Vagina (tissue), 2 donors: ENCODE results near the gene ADAM17. TPM values are rescaled to one million over a fixed set of nuclear protein-coding genes. Genes with fewer than 3 reads are reported as not detected.
A peak's percentile ranks its signal among the peaks of the same experiment; 100 is the strongest.
"Not testable (repeated sequence)": the region's sequence is repeated elsewhere in the genome, so short reads cannot be mapped to it uniquely, and the experiment has no call there.

Experiments used
- DNase-seq, 2 donors: peaks; one replicate each; pipeline ENCODE4 v3.0.0-alpha.2; 2017; ENCODE audit errors: extremely low spot score in 2 of 2
- H3K27ac ChIP-seq: fragments of 200-600 bp; sonication (generic); one replicate; pipeline ENCODE4 v1.5.1; 2019
- H3K27me3 ChIP-seq: fragments of 200-600 bp; sonication (generic); one replicate; pipeline ENCODE4 v1.5.1; 2019
- H3K36me3 ChIP-seq, 2 donors: fragments of 200-600 bp; sonication (generic); one replicate each; pipeline ENCODE4 v1.5.1; 2017 to 2019
- H3K4me1 ChIP-seq: fragments of 200-600 bp; sonication (generic); one replicate; pipeline ENCODE4 v1.5.1; 2019
- H3K4me3 ChIP-seq, 2 donors: fragments of 200-600 bp; sonication (generic); 1 replicate in 1 of 2; 2 replicates in 1 of 2; pipeline ENCODE4 v1.5.1; 2016 to 2019
- H3K9me3 ChIP-seq: fragments of 200-600 bp; sonication (generic); one replicate; pipeline ENCODE4 v1.5.1; 2019
- POLR2A ChIP-seq, 2 donors: fragments of 450-650 bp; IDR thresholded peaks; one replicate each; pipeline ENCODE4 v1.6.1; 2017; ENCODE audit warnings: antibody characterized with exemption in 2 of 2, mild to moderate bottlenecking in 2 of 2, moderate library complexity in 2 of 2
- POLR2AphosphoS5 ChIP-seq, 2 donors: sonication (generic); formaldehyde crosslinking; IDR thresholded peaks; one replicate each; pipeline ENCODE4 v1.9.0; 2017; ENCODE audit warnings: antibody characterized with exemption in 2 of 2, mild to moderate bottlenecking in 2 of 2, low read depth in 1 of 2; ENCODE audit not compliant: insufficient read depth in 1 of 2
- intact Hi-C: fragments of 100-400 bp; cut with DNase I; formaldehyde crosslinking; loops from one replicate; pipeline ENCODE4 v1.15.1; 2023
- total RNA-seq: library from RNA; depleted of rRNA; stranded (reverse); fragments of >200 nt; gene quantifications from one replicate; pipeline ENCODE4 v1.2.3, GENCODE V29; 2016
- TF ChIP-seq, protein P1 (sequence below), 3 experiments: fragments of 450-650 bp in 2 of 3; fragments of 200-600 bp in 1 of 3; sonication (generic) in 1 of 3; IDR thresholded peaks; one replicate each; pipeline ENCODE4 v1.5.1; 2017 to 2019; ENCODE audit warnings: antibody characterized with exemption in 3 of 3, mild to moderate bottlenecking in 2 of 3, moderate library complexity in 2 of 3

The ADAM17 gene
- total RNA-seq, 1 donor from 2014 or later, result 33.4 TPM

DNA sequence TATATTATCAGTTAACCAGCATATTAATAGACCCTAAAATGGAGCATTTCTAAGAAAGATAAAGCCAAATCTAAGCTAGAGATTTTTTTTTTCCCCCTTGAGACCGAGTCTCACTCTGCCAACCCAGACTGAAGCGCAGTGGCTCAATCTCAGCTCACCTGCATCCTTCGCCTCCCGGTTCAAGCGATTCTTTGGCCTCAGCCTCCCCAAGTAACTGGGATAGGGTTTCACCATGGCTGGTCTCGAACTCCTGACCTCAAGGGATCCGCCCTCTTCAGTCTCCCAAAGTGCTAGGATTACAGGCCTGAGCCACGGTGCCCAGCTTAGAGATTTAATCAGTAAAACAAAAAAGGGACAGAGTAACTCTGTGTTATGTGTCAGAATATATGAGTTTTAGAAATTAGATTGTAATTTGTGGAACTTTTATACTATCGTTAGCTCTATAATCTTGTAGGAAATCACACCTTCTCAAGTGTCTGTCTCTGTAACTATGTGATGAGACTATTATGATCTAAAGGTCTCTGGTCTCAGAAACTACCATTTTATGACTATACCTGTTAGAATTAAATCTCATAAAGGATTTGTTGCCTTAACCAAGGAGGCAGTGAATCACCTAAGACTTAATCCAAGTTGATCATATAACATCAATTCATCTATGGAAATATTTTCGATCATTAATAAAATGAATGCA, 41.1 kb upstream of the ADAM17 start:
- Histone ChIP-seq H3K36me3 (peaks cover 0 to 32% of the 10 kb centered on the region in 2 donors), H3K27me3 (no peaks in the 10 kb centered on the region), H3K9me3 (peaks cover 7% of the 10 kb centered on the region), H3K4me3 (no peak overlapping the region), H3K27ac (no peak overlapping the region), H3K4me1 (peaks cover 46% of the 10 kb centered on the region)
- intact Hi-C loops, result no loop called here
- TF ChIP-seq, protein P1, sequence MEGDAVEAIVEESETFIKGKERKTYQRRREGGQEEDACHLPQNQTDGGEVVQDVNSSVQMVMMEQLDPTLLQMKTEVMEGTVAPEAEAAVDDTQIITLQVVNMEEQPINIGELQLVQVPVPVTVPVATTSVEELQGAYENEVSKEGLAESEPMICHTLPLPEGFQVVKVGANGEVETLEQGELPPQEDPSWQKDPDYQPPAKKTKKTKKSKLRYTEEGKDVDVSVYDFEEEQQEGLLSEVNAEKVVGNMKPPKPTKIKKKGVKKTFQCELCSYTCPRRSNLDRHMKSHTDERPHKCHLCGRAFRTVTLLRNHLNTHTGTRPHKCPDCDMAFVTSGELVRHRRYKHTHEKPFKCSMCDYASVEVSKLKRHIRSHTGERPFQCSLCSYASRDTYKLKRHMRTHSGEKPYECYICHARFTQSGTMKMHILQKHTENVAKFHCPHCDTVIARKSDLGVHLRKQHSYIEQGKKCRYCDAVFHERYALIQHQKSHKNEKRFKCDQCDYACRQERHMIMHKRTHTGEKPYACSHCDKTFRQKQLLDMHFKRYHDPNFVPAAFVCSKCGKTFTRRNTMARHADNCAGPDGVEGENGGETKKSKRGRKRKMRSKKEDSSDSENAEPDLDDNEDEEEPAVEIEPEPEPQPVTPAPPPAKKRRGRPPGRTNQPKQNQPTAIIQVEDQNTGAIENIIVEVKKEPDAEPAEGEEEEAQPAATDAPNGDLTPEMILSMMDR (IDR thresholded peaks at IDR 0.05), result no peak
- no peak for TF ChIP-seq POLR2AphosphoS5 (IDR thresholded peaks at IDR 0.05; ENCODE audit: insufficient read depth in 1 of 2, low read depth in 1 of 2)
- no peak for TF ChIP-seq POLR2A (IDR thresholded peaks at IDR 0.05)
- DNase-seq, result no peak

DNA sequence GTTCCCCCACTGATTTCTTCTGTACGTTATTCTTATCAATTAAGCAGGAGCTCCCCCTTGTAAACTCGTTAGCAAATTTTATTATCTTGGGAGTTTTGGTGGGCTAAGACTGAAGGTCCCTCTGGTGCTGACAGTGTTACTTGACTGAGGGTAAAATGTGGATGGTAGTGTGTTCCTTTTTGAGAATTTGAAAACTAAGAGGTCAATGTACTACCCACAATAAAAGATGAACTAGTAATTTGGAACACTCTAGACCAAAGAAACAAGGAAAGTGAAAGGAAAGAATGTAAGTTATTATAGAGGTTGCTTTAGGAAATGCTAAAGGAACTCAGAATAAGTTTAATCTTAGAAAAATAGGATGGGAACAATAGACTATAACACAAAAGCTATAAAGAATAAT, 40.1 kb upstream of the ADAM17 start:
- DNase-seq, result no peak
- no peak overlapping the region for H3K27ac ChIP-seq
- no peaks in the 10 kb centered on the region for H3K27me3 ChIP-seq
- intact Hi-C loops, result no loop called here
- peaks cover 46% of the 10 kb centered on the region for H3K4me1 ChIP-seq
- peaks cover 7% of the 10 kb centered on the region for H3K9me3 ChIP-seq
- H3K4me3 ChIP-seq, result no peak overlapping the region
- H3K36me3 ChIP-seq, result peaks cover 0 to 23% of the 10 kb centered on the region in 2 donors
- TF ChIP-seq, protein P1 (IDR thresholded peaks at IDR 0.05), result no peak
- TF ChIP-seq POLR2A (IDR thresholded peaks at IDR 0.05), result no peak
- TF ChIP-seq POLR2AphosphoS5 (IDR thresholded peaks at IDR 0.05; ENCODE audit: insufficient read depth in 1 of 2, low read depth in 1 of 2), result no peak

DNA sequence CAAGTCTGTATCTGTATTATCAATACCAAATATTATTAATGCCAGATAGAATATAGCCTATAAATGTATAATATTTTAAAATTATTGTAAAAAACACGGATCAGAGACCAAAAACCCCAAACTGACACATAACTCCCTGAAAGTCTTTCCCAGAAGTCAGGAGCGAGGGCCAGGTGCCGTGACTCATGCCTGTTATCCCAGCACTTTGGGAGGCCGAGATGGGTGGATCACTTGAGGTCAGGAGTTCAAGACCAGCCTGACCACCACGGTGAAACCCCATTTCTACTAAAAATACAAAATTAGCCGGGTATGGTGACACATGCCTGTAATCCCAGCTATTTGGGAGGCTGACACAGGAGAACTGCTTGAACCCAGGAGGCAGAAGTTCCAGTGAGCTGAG, 39.6 kb upstream of the ADAM17 start:
- H3K4me1 ChIP-seq, result peaks cover 46% of the 10 kb centered on the region
- peak overlapping the region; percentile 40 for H3K27ac ChIP-seq
- DNase-seq, intact Hi-C loops, H3K9me3 ChIP-seq, H3K27me3 ChIP-seq, H3K4me3 ChIP-seq: not testable (repeated sequence)
- H3K36me3 ChIP-seq, result peaks cover 0 to 18% of the 10 kb centered on the region in 2 donors

DNA sequence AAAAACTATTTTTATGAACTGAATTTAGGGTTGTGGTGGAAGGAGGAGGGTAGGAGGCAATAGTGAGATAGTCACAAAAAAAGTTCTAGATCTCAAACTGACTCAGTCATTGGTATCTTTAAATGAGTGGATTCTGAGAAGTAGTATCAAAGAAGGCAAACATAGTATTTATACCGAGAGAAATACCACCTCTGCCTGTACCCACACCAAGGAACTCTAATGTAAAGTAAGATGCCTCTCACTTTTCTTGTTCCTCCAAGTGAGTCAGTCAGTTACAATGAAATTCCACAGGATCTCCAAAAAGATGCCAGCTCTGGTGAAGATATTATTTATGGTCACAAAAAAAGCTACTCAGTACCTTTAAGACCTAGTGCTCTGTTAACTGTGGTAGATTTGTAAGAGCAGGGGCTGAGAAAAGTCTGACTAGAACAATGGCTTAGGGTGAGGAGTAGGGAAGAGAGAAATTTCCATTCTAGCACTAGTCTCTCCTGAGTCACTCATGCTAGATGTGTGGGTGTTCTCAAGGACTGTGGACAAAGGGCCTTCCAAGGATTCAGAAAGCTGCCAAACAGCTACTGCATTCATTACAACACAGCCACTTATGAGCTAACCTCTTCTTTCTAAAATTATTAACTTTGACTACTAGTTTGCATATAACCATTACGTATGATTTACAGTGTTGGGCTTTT, 38.9 kb upstream of the ADAM17 start:
- H3K9me3 ChIP-seq, result peaks cover 3% of the 10 kb centered on the region
- intact Hi-C loops, result no loop called here
- peaks cover 0 to 11% of the 10 kb centered on the region in 2 donors for H3K36me3 ChIP-seq
- H3K4me3 ChIP-seq, result no peak overlapping the region
- TF ChIP-seq POLR2A (IDR thresholded peaks at IDR 0.05), result no peak
- TF ChIP-seq POLR2AphosphoS5 (IDR thresholded peaks at IDR 0.05; ENCODE audit: insufficient read depth in 1 of 2, low read depth in 1 of 2), result no peak
- TF ChIP-seq, protein P1 (IDR thresholded peaks at IDR 0.05), result no peak
- peaks cover 46% of the 10 kb centered on the region for H3K4me1 ChIP-seq
- no peak for DNase-seq
- H3K27me3 ChIP-seq, result no peaks in the 10 kb centered on the region
- H3K27ac ChIP-seq, result peak overlapping the region; percentile 40

DNA sequence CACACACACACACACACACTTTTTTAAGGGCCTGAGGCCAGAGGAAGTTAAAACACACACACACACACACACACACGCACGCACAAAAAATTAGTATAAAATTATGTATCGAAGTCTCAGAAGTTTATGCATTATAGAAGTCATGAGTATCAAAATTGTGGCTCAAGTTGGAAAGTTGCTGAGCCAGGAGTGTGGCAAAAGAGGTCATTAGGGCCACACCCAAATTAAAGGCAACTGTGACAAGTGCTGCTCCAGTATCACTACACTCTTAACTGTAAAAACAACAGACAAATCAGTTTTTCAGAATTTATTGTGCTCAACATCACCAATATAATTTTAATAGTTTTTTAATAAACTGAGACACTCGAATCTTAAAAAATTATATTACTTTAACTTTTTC, 38.3 kb upstream of the ADAM17 start:
- Histone ChIP-seq H3K4me3 (no peak overlapping the region), H3K27ac (no peak overlapping the region), H3K27me3 (no peaks in the 10 kb centered on the region), H3K9me3 (no peaks in the 10 kb centered on the region), H3K4me1 (peaks cover 46% of the 10 kb centered on the region), H3K36me3 (peaks cover 0 to 13% of the 10 kb centered on the region in 2 donors)
- no peak for DNase-seq
- intact Hi-C loops, result no loop called here
- no peak for TF ChIP-seq POLR2AphosphoS5 (IDR thresholded peaks at IDR 0.05; ENCODE audit: insufficient read depth in 1 of 2, low read depth in 1 of 2)
- no peak for TF ChIP-seq POLR2A (IDR thresholded peaks at IDR 0.05)
- TF ChIP-seq, protein P1 (IDR thresholded peaks at IDR 0.05), result no peak
